ENCODE measurements around the gene DLG5.

- TF ChIP-seq CTCF (conservative IDR thresholded peaks at IDR 0.05; ENCODE audit: low read length), result no peak
- TF ChIP-seq EZH2phosphoT487 (IDR thresholded peaks at IDR 0.05; ENCODE audit: borderline replicate concordance), result no peak
These were observed 72.4 kb downstream of the DLG5 start for GRCh38 chr10:77854115-77854514.

Measured in Loucy (cell line).